Measurements from ENCODE around the gene SYTL2.
A peak's percentile ranks its signal among the peaks of the same experiment; 100 is the strongest.
"Not testable (repeated sequence)": the region's sequence is repeated elsewhere in the genome, so short reads cannot be mapped to it uniquely, and the experiment has no call there.

Gene SYTL2

DNA sequence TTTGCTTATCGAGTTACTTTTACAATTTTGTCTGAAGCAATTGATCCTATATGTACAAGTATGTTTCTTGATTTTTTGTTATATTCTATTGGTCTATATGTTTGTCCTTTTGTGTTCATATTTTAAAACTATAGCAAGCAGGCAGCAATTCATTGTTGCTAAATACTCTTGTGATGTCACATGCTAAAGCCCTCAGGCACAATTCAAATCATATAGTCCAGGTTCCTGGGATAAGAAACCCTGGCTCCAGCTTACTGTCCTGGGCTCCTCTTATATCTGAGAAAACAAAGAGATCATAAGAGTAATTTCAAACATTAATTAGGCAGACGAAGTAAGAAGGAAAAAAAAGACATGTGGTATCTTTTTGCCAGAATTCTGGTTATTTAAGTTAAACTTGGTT lies 37.6 kb upstream of the SYTL2 start:
- no peak for DNase-seq (ENCODE audit: low read depth)
- H3K4me3 ChIP-seq (ENCODE audit: control insufficient read depth, low read depth, low read length): no peak overlapping the region
- no peak for TF ChIP-seq CTCF (conservative IDR thresholded peaks at IDR 0.05; ENCODE audit: control insufficient read depth, insufficient read depth, low read depth, low read length)

DNA sequence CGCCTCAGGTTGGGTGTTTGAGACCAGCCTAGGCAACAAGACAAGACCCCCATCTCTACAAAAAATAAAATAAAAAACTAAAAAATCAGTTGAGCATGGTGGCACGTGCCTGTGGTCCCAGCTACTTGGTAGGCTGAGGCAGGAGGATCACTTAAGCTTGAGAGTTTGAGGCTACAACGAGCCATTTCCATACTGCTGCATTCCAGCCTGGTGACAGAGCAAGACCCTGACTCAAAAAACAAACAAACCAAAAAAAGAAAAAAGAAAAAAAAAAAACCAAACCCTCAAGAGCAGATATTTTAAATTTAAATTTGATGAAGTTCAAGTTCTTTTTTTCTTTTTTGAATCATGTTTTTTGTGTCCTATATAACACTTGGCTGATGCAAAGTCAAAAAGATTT lies 37.1 kb upstream of the SYTL2 start:
- no peak for TF ChIP-seq CTCF (conservative IDR thresholded peaks at IDR 0.05; ENCODE audit: control insufficient read depth, insufficient read depth, low read depth, low read length)
- no peak overlapping the region for H3K4me3 ChIP-seq (ENCODE audit: control insufficient read depth, low read depth, low read length)
- no peak for DNase-seq (ENCODE audit: low read depth)

DNA sequence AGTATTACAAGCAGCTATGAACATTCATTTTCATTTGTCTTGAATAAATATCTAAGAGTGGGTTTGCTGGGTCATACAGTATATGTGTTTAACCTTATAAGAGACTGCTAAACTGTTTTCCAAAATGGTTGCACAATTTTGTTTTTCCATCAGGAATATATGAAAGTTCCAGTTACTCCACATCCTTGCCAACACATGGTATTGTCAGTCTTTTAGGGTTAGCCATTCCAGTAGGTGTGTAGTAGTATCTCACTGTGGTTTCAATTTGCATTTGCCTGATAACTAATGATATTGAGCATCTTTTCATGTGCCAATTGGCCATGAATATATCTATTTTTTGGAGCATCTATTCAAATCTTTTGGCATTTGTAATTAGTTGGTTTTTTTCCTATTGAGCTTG lies 36.5 kb upstream of the SYTL2 start:
- no peak for DNase-seq (ENCODE audit: low read depth)
- TF ChIP-seq CTCF (conservative IDR thresholded peaks at IDR 0.05; ENCODE audit: control insufficient read depth, insufficient read depth, low read depth, low read length): no peak
- H3K4me3 ChIP-seq (ENCODE audit: control insufficient read depth, low read depth, low read length): no peak overlapping the region

DNA sequence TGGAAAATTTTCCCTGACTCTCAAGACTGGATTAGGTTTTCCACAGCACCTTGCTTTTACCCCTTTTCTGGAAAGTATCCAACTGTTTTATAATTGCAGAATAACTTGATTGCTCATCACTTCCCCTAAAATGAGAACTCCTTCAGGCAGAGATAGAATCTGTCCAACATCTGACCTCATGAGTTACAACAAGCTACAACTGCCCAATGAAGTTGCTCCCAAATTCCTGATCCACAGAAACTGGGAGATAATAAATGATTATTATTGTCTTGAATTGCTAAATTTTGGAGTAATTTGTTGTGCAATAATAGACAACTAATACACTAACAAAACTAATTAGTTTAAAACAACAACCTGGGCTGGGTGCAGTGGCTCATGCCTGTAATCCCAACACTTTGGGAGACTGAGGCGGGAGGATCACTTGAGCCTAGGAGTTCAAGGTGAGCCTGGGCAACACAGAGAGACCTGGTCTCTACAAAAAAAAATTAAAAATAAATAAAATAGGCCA lies 34.2 kb upstream of the SYTL2 start:
- peak; percentile 51 for DNase-seq (ENCODE audit: low read depth)

GRCh38 chr11:85844439-85845123 lies 33.6 kb upstream of the SYTL2 start:
- no peak overlapping the region for H3K4me3 ChIP-seq (ENCODE audit: control insufficient read depth, low read depth, low read length)
- no peak for TF ChIP-seq CTCF (conservative IDR thresholded peaks at IDR 0.05; ENCODE audit: control insufficient read depth, insufficient read depth, low read depth, low read length)
- peak; percentile 67 for DNase-seq (ENCODE audit: low read depth)

More for the DNA sequence above, 34.2 kb upstream of the SYTL2 start:
- H3K4me3 ChIP-seq (ENCODE audit: control insufficient read depth, low read depth, low read length): no peak overlapping the region
- no peak for TF ChIP-seq CTCF (conservative IDR thresholded peaks at IDR 0.05; ENCODE audit: control insufficient read depth, insufficient read depth, low read depth, low read length)

DNA sequence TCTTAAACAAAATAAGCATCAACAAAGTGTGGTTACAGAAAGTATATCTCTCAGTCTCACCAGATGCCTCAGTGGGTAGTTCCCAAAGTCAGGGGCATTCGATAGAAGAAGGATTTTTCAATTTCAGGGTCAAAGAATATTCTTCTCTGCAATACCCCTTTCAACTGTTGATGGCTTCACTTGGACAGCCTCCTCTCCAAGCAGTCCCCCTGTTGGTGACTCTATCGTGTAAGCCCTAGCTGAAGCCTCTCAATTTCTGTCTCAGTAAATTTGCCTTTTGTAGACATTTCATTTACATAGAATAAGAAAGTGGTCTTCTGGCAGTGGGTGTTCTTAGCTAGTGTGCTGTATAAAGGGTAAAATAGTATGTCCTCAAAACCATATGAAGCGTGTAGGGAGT lies 33.0 kb upstream of the SYTL2 start:
- no peak overlapping the region for H3K4me3 ChIP-seq (ENCODE audit: control insufficient read depth, low read depth, low read length)
- no peak for DNase-seq (ENCODE audit: low read depth)
- TF ChIP-seq CTCF (conservative IDR thresholded peaks at IDR 0.05; ENCODE audit: control insufficient read depth, insufficient read depth, low read depth, low read length): no peak

DNA sequence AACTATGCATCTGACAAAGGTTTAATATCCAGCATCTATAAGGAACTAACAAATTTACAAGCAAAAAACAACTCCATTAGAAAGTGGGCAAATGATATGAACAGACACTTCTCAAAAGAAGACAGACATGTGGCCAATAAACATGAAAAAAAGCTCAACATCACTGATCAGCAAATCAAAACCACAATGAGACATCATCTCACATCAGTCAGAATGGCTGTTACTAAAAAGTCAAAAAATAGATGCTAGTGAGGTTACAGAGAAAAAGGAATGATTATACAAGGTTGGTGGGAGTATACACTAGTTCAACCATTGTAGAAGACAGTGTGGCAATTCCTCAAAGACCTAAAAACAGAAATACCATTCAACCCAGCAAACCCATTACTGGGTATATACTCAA lies 30.0 kb upstream of the SYTL2 start:
- not testable (repeated sequence) for H3K4me3 ChIP-seq (ENCODE audit: control insufficient read depth, low read depth, low read length); DNase-seq (ENCODE audit: low read depth)
